GM18511 (cell line): Measurements from ENCODE around the gene MED10.
"Not testable (repeated sequence)": the region's sequence is repeated elsewhere in the genome, so short reads cannot be mapped to it uniquely, and the experiment has no call there.

ENCODE experiments used
- ATAC-seq: cut with Tn5 transposase; IDR thresholded peaks from one replicate; pipeline ENCODE4 v1.9.1; 2021; ENCODE audit warnings: mild to moderate bottlenecking, moderate library complexity; ENCODE audit not compliant: unreplicated experiment

MED10 gene

DNA sequence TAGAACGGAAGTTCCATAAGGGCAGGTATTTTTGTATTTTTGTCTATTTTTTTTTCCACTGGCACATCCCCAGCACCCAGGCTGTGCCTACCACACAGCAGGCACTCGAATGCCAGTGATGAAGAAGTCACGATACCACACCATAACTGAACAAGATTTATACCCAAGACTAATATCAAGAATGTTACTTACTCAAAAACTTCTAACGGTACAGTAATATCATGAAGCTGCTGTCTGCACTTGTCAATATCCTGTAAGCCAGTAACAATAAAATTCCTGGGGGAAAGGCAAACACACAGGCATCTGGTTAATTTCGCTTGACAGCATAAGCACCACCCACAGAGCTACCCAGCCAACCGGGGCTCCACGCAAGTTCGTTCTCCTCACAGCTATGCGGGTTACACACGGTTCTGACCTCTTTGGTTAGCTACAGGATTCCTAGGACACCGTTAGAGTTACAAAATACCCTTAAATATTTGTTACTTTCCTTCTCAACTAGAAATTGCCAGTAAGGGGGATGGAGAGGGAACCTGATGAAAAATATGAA lies 1.3 kb downstream of the MED10 start:
- no peak for ATAC-seq

GRCh38 chr5:6373081-6373846 lies 5.1 kb downstream of the MED10 start:
- no peak for ATAC-seq

GRCh38 chr5:6372251-6373080 lies 5.9 kb downstream of the MED10 start:
- ATAC-seq: no peak

DNA sequence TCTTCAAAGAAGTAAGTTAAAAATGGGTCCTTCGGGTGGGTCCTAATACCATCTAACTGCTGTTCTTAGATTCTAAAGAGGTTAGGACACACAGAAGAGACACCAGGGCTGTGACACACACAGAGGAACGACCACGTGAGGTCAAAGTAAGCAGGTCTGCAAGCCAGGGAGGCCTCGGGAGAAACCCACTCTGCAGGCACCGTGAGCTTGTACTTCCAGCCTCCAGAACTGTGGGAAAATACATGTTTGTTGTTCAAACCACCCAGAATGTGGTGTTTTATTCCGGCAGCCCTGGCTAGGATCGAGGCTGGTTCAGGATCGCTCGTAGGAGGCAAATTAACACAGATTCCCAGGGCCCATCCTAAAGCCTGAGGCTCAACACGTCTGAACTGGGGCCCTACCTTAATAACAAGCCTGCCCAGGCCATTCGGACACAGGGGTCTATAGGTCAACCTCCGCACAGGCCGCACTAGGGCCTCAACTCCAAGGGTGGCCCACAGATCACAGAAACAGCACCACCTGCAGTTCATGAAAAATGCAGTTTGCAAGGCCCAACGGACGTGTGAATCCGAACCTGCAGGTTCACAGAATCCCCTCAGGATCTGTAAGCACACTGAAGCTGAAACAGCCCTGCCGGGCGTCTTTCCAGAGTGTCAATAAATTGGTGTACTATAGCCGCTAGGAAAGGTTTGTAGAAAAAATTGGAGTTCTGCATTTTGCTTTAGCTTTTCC lies 7.1 kb downstream of the MED10 start:
- ATAC-seq: no peak

DNA sequence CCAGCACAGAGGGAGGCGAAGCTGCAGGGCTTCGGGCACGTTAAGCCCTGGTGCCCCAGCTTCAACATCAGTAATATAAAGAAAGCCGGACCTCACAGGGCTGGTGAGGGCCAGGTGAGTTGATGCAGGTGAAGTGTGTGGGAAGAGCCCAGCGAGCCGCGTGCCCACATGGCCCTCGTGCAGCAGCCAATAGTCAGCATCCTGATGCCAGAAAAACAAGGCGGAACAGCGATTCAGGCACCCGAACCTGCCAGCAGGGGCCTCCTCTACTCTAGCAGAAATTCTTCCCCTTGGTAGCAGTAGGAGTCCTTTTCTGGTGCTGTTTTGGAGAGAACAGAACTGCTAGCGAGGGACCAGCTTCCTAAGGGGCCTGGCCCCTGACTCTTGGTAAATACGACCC lies 7.8 kb downstream of the MED10 start:
- no peak for ATAC-seq

DNA sequence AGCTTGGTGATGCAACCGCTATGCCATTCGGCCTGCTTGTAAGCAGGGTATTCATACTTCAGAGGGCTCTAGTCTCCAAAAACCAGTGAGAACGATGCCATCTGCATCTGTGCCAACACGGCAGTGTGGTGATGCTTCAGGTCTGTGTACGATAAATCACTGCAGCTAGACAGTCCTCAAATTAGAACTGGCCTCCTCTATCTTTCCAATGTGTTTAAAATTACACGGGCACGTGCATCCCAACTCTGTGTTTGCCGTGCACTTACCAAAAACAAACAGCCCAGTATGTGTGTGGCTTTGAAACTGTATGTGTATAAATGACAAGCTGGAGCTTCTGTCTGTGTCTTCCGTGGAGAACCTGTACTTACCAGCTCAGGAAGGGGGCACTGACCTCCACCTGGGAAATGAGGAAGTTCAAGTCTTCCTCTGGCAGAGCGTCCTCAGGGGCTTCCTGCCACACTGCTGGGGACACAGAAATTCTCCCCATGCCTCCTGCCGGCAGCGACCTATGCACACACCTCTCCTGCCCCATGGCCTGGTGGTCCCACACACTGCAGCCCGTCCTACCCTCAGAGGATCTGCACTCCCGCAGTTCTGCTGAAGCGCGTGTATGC lies 12.3 kb downstream of the MED10 start:
- no peak for ATAC-seq

DNA sequence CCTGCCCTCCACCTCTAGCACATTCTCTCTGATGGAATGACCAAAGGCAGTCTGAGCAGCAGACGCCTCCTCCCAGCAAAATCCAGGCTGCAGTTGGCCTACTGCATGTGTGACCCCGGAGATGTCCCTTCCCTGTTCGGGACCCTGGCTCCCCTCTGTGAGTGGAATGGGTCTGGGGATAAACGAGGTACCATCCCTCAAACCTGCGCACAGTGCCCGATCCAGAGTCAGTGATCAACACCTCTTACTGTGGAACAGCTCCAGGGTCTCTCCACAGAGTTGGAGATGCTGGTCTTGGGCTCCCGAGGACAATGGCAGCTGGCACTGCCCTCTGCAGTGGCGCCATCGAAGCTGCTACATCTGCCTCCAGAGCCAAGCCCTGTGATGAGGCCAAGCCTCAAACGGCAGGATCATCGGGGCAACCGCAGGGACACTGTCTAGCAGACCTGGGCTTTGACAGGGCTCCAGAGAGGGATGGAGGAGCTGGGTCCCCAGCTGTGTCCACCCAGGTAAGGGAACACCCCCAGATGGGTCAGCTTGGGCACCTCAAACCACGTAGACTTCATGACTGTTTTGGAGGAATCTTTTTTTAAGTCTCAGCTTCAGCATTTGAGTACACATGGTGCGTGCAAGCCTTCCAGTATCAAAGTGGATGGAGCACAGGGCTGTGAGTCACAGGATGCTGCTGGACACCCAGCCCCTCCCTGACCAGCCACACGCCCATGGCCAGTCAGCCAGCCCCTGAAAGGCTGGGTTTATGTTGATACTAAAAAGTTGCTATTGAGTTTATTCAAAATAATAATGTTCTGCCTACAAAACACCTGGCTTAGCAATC lies 13.0 kb downstream of the MED10 start:
- no peak for ATAC-seq

GRCh38 chr5:6363454-6364011 lies 14.8 kb downstream of the MED10 start:
- ATAC-seq: not testable (repeated sequence)

DNA sequence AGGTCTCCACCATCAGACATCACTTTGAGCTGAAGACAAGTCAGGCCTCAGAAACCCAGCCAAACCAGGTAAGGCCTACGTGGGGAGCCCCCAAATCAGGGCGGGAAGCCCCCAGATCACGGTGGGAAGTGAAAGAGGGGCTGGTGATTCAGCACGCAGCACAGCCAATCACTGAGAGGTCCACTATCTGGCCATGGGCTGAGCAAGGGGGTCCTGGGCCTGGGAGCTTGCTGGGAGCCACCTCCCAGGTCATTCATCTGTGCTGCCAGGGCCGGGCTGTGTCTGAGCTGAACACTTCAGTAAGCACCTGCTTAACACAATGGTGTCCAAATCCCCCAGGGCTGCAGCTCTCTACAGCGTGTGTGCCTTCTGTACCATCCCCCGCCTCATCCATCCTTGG lies 15.5 kb downstream of the MED10 start:
- no peak for ATAC-seq

GRCh38 chr5:6361101-6361500 lies 17.2 kb downstream of the MED10 start:
- no peak for ATAC-seq

GRCh38 chr5:6360323-6361072 lies 17.8 kb downstream of the MED10 start:
- ATAC-seq: peak; percentile 11

GRCh38 chr5:6359555-6360322 lies 18.6 kb downstream of the MED10 start:
- ATAC-seq: peak; percentile 85

- ATAC-seq: no peak
Observed at GRCh38 chr5:6358434-6358820, 19.9 kb downstream of the MED10 start.

- not testable (repeated sequence) for ATAC-seq
Observed at GRCh38 chr5:6357817-6358433, 20.4 kb downstream of the MED10 start.

DNA sequence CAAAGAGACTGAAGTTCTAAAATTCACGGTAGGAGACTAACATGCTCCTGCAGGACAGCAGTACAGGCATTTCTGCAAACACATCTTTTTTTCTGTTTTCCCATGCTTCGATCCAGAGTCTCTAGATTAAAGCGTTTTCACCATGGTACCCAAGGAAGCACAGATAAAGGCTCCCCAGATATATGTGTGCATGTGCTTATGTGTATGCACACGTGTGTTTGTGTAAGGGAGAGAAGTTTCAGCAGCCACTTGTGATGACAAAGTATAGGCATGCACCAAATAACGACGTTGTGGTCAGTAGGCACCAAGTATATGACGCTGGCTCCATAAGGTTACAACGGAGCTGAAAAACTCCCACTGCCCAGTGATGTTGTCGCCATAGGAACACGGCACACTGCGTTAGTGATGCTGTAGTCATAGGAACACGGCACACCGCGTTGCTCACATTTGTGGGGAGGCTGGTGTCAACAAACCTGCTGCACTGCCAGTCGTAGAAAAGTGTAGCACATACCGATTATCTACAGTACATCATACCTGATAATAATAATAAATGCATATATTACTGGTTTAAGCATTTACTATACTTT lies 21.7 kb downstream of the MED10 start:
- no peak for ATAC-seq

- no peak for ATAC-seq
Observed at GRCh38 chr5:6355294-6355693, 23.1 kb downstream of the MED10 start.

GRCh38 chr5:6354848-6355247 lies 23.5 kb downstream of the MED10 start:
- ATAC-seq: no peak
